Adrenal gland (tissue), 12 donors: ENCODE data around the gene RHOB. TPM values are rescaled to one million over a fixed set of nuclear protein-coding genes. Genes with fewer than 3 reads are reported as not detected.

Source experiments
- DNase-seq, 7 donors: peaks; one replicate each; pipeline ENCODE4 v3.0.0-alpha.2; 2019 to 2020
- H3K27ac ChIP-seq, 5 donors: fragments of 200-600 bp; sonication (generic) in 4 of 5; 1 replicate in 3 of 5; 2 replicates in 2 of 5; pipeline versions ENCODE4 v1.5.1 to v1.8.0; 2016 to 2020; ENCODE audit warnings: mild to moderate bottlenecking in 1 of 5
- H3K27me3 ChIP-seq: fragments of 200-600 bp; 2 replicates; pipeline ENCODE4 v1.8.0; 2021
- H3K36me3 ChIP-seq, 2 donors: fragments of 200-600 bp; replicated peaks in 1 of 2; 1 replicate in 1 of 2; 2 replicates in 1 of 2; pipeline versions ENCODE4 v1.5.1 to v1.8.0; 2018 to 2022
- H3K4me1 ChIP-seq, 2 donors: fragments of 200-600 bp; replicated peaks in 1 of 2; 1 replicate in 1 of 2; 2 replicates in 1 of 2; pipeline versions ENCODE4 v1.5.1 to v1.8.0; 2018 to 2021
- H3K4me3 ChIP-seq, 4 donors: fragments of 200-600 bp; sonication (generic) in 3 of 4; one replicate each; pipeline ENCODE4 v1.5.1; 2016 to 2018
- H3K9me3 ChIP-seq, 3 donors: fragments of 200-600 bp; sonication (generic) in 1 of 3; replicated peaks in 1 of 3; 1 replicate in 2 of 3; 2 replicates in 1 of 3; pipeline versions ENCODE4 v1.5.1 to v1.8.0; 2016 to 2021
- POLR2A ChIP-seq, 2 donors: fragments of 450-650 bp; IDR thresholded peaks; one replicate each; pipeline ENCODE4 v1.6.1; 2017; ENCODE audit warnings: antibody characterized with exemption in 2 of 2, mild to moderate bottlenecking in 2 of 2, moderate library complexity in 1 of 2
- WGBS, 4 donors: extraction: QIAGEN DNeasy Blood & Tissue Kit in 2 of 4; methylation state at CpG; one replicate each; pipeline versions ENCODE4 v1.1.5 to v1.1.7; 2013 to 2017; 5-methylcytosine and 5-hydroxymethylcytosine counted together
- intact Hi-C, 2 donors: fragments of 100-400 bp; cut with DNase I; formaldehyde crosslinking; loops; one replicate each; pipeline versions ENCODE4 v1.14.1 to v1.15.0; 2022 to 2023
- polyA plus RNA-seq, 3 donors: library from polyadenylated mRNA; stranded (reverse); fragments of 200-250 nt in 2 of 3; fragments of 350-450 nt in 1 of 3; fragmentation: Illumina TruSeq in 1 of 3; extraction: RNeasy Lipid Tissue Mini Kit (QIAGEN cat#74804) in 1 of 3; gene quantifications; one replicate each; pipeline ENCODE4 v1.2.3, GENCODE V29; 2013 to 2014
- total RNA-seq, 9 donors: library from RNA; depleted of rRNA in 4 of 9; stranded (reverse); fragments of >200 nt in 4 of 9; fragments of 120-200 nt in 1 of 9; fragmentation: NEBNext Ultra II Directional in 1 of 9; extraction: Animal tissue kit (Norgen Biotek cat#: 25700) in 1 of 9; gene quantifications; one replicate each; pipeline versions ENCODE4 v1.1.0 to v1.2.4, GENCODE V29; 2013 to 2023
- TF ChIP-seq, protein P1 (sequence below), 6 experiments: fragments of 450-650 bp in 4 of 6; fragments of 200-600 bp in 2 of 6; sonication (generic) in 1 of 6; IDR thresholded peaks; 1 replicate in 5 of 6; 2 replicates in 1 of 6; pipeline versions ENCODE4 v1.5.1 to v1.8.0; 2016 to 2021; ENCODE audit warnings: antibody characterized with exemption in 6 of 6, mild to moderate bottlenecking in 2 of 6, moderate library complexity in 1 of 6
- donor health status: healthy with polysubstance abuse.
- donor health status: Bipolar disorder and iron deficiency.
- donor health status: DM: yes; HTN: yes; CAD: no.
- donor health status: DM: no; HTN: no; CAD: no.
- donor health status: DM: no; HTN: no; CAD: no.
- donor health status: DM: yes; HTN: yes; CAD: no.

The RHOB gene
- total and polyA plus RNA-seq, 12 donors: 130 to 1,281 (median 417) TPM

DNA sequence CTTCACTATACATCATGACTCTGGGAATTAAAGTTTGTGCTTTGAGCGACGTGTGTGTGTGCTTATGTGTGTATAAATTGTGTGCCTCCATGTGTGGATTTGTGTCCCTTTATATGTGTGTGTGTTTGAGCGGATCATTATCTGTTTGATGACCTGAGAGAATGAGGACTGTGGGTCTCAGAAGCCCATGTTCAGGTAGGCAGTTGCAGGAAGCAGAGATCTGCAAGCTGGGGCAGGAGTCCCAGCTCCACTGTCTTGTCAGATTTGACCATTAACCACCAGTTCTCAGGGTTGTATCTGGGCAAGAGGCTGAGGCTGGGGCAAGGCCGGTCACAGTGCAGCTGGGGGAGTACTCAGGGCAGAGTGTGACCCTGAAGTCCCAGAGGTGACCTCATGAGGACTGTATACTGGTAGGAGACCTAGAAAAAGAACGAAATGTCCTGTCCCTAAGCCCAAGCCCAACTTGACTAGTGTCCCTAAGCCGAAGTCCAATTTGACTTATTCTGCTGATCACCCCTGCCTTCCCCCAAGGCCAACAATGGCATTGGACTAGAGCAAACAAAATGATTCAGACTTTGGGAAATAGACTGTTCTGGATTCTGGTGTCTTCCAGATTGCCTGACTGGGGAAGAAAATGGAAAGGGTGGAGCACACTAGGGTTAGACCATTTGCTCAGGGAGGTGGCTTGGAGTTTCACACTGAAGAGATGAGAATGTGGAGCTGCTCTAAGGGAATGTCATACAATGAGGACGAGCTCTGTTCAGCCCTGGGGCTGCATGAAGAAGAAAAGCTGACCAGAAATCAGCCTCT, 28.1 kb downstream of the RHOB start:
- 67 to 78% (median 69%) methylated on average over 7 of the region's 7 CpGs for WGBS, 4 donors

DNA sequence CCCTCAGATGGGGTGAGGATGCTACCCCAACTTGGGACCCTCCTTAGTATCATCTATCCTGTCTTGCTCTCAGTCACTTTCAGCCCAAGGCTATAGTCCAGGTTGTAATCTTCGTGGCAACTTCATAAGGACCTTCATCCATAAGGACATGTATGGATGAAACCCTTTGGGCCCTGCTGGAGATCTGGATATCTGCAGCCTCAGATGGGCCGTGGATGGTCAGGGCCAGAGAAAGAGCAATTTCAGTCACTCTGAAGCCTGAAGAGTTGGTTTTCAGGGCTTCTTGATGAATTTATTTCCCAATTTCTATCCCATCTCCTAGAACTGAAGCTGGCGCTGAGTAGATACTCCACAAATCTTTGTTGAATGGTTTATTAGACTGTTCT, 28.7 kb downstream of the RHOB start:
- Histone ChIP-seq H3K27ac (peak overlapping the region in 2 of 5 donors; percentile 36 to 85), H3K9me3 (no peaks in the 10 kb centered on the region), H3K4me3 (no peak overlapping the region), H3K4me1 (peaks cover 7 to 12% of the 10 kb centered on the region in 2 donors), H3K36me3 (no peaks in the 10 kb centered on the region), H3K27me3 (no peaks in the 10 kb centered on the region)
- intact Hi-C loops: no loop called here
- WGBS, 4 donors: 94 to 97% (median 96%) methylated on average over 3 of the region's 3 CpGs
- DNase-seq: no peak
- TF ChIP-seq, protein P1, sequence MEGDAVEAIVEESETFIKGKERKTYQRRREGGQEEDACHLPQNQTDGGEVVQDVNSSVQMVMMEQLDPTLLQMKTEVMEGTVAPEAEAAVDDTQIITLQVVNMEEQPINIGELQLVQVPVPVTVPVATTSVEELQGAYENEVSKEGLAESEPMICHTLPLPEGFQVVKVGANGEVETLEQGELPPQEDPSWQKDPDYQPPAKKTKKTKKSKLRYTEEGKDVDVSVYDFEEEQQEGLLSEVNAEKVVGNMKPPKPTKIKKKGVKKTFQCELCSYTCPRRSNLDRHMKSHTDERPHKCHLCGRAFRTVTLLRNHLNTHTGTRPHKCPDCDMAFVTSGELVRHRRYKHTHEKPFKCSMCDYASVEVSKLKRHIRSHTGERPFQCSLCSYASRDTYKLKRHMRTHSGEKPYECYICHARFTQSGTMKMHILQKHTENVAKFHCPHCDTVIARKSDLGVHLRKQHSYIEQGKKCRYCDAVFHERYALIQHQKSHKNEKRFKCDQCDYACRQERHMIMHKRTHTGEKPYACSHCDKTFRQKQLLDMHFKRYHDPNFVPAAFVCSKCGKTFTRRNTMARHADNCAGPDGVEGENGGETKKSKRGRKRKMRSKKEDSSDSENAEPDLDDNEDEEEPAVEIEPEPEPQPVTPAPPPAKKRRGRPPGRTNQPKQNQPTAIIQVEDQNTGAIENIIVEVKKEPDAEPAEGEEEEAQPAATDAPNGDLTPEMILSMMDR (IDR thresholded peaks at IDR 0.05): no peak
- TF ChIP-seq POLR2A (IDR thresholded peaks at IDR 0.05): no peak

More for the DNA sequence above, 28.1 kb downstream of the RHOB start:
- Histone ChIP-seq H3K36me3 (no peaks in the 10 kb centered on the region), H3K9me3 (no peaks in the 10 kb centered on the region), H3K27me3 (no peaks in the 10 kb centered on the region), H3K4me1 (peaks cover 7 to 12% of the 10 kb centered on the region in 2 donors), H3K4me3 (no peak overlapping the region), H3K27ac (peak overlapping the region in 2 of 5 donors; percentile 36 to 85)
- DNase-seq: peak in 5 of 7 donors; percentile 48 to 57 (median 53)
- TF ChIP-seq, protein P1 (IDR thresholded peaks at IDR 0.05): no peak
- no peak for TF ChIP-seq POLR2A (IDR thresholded peaks at IDR 0.05)
- intact Hi-C loops: no loop called here

DNA sequence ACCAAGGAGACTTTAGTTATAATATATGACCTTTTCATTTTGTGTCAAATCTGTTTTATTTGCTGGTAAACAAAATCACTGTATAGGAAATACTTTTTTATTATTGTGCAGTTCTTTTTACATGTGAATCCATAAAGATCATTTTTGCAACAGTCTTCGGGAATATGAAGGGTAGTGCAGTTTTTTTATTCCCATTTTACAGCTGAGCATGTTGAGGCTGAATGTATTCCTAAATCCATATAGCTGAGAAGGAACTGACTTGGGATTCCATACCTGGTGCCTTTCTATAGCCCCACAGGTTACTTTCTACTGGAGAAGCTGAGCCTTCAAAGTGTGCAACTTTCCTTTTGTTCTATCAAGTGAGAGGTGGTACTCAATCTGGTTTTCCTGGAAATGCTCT, 29.6 kb downstream of the RHOB start:
- peak in 1 of 7 donors; percentile 3 for DNase-seq
- WGBS, 4 donors: 85 to 98% (median 93%) methylated on average over 1 of the region's 1 CpG
- Histone ChIP-seq H3K4me3 (no peak overlapping the region), H3K4me1 (peaks cover 7 to 13% of the 10 kb centered on the region in 2 donors), H3K27me3 (no peaks in the 10 kb centered on the region), H3K36me3 (no peaks in the 10 kb centered on the region), H3K9me3 (no peaks in the 10 kb centered on the region), H3K27ac (peak overlapping the region in 1 of 5 donors; percentile 12)
- intact Hi-C loops: no loop called here
- no peak for TF ChIP-seq POLR2A (IDR thresholded peaks at IDR 0.05)
- TF ChIP-seq, protein P1 (IDR thresholded peaks at IDR 0.05): no peak

DNA sequence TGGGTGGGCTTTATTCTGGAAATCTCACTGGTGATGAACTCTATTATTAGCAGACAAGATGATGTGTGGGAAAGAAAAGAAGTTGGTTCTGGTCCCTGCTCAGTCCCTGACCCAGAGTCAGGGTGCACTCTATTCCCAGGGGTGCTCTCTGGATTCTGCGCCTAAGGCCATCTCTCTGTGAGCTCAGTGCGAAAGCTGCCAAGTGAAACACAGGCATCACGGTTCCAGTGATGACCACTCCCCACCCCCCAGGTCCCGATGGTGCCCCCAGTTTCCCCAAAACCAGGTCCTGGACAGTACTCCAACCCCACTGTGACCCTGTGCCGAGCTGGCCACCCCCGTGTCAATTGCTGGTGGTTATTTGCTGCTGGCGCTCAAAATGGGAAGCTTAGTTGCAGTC, 30.1 kb downstream of the RHOB start:
- TF ChIP-seq, protein P1 (IDR thresholded peaks at IDR 0.05): no peak
- TF ChIP-seq POLR2A (IDR thresholded peaks at IDR 0.05): no peak
- intact Hi-C loops: no loop called here
- Histone ChIP-seq H3K9me3 (no peaks in the 10 kb centered on the region), H3K4me3 (no peak overlapping the region), H3K4me1 (peaks cover 9 to 18% of the 10 kb centered on the region in 2 donors), H3K36me3 (no peaks in the 10 kb centered on the region), H3K27me3 (no peaks in the 10 kb centered on the region), H3K27ac (peak overlapping the region in 1 of 5 donors; percentile 70)
- 89 to 97% (median 94%) methylated on average over 5 to 7 of the region's 7 CpGs for WGBS, 4 donors
- peak in 2 of 7 donors; percentile 20 to 50 for DNase-seq
